Ishikawa (cell line): Measurements from ENCODE around the gene CFAP57.

ENCODE experiments used
- CEBPB ChIP-seq: IDR thresholded peaks from 2 replicates; pipeline ENCODE4 v1.6.1; 2012
- CREB1 ChIP-seq: IDR thresholded peaks from 2 replicates; pipeline ENCODE4 v1.6.1; 2012; ENCODE audit warnings: low read depth
- EGR1 ChIP-seq: IDR thresholded peaks from 2 replicates; pipeline ENCODE4 v1.6.1; 2012
- EP300 ChIP-seq: IDR thresholded peaks from 2 replicates; pipeline ENCODE4 v1.6.1; 2012; ENCODE audit warnings: borderline replicate concordance
- FOXM1 ChIP-seq: IDR thresholded peaks from 2 replicates; pipeline ENCODE4 v1.6.1; 2012; ENCODE audit warnings: low read depth, borderline replicate concordance
- MAX ChIP-seq: IDR thresholded peaks from 2 replicates; pipeline ENCODE4 v1.6.1; 2012
- NFIC ChIP-seq: IDR thresholded peaks from 2 replicates; pipeline ENCODE4 v1.6.1; 2012
- RAD21 ChIP-seq: IDR thresholded peaks from 2 replicates; pipeline ENCODE4 v1.6.1; 2012; ENCODE audit warnings: low read depth
- REST ChIP-seq: IDR thresholded peaks from 2 replicates; pipeline ENCODE4 v1.6.1; 2012; ENCODE audit warnings: low read depth, mild to moderate bottlenecking
- TAF1 ChIP-seq: IDR thresholded peaks from 2 replicates; pipeline ENCODE4 v1.6.1; 2012; ENCODE audit warnings: low read depth, mild to moderate bottlenecking
- TCF12 ChIP-seq: IDR thresholded peaks from 2 replicates; pipeline ENCODE4 v1.6.1; 2012; ENCODE audit warnings: low read depth
- TEAD4 ChIP-seq: IDR thresholded peaks from 2 replicates; pipeline ENCODE4 v1.6.1; 2012
- USF1 ChIP-seq: IDR thresholded peaks from 2 replicates; pipeline ENCODE4 v1.6.1; 2012
- YY1 ChIP-seq: IDR thresholded peaks from 2 replicates; pipeline ENCODE4 v1.6.1; 2012; ENCODE audit warnings: low read depth
- ZBTB7A ChIP-seq: IDR thresholded peaks from 2 replicates; pipeline ENCODE4 v1.6.1; 2012; ENCODE audit warnings: low read depth

The CFAP57 gene

GRCh38 chr1:43266881-43267280 is 94.8 kb downstream of the CFAP57 start:
- TF ChIP-seq MAX = no peak
- TF ChIP-seq YY1 = no peak

GRCh38 chr1:43267291-43267805 is 95.2 kb downstream of the CFAP57 start:
- TF ChIP-seq ZBTB7A (no peak), FOXM1 (no peak), RAD21 (no peak), TAF1 (no peak), EGR1 (no peak), TCF12 (no peak), USF1 (no peak), MAX (no peak), TEAD4 (no peak), REST (no peak), EP300 (no peak), NFIC (no peak), CEBPB (no peak), YY1 (no peak), CREB1 (no peak)

- TF ChIP-seq FOXM1 = no peak
Observed at GRCh38 chr1:43267818-43268425, 95.8 kb downstream of the CFAP57 start.

GRCh38 chr1:43269627-43270375 is 97.7 kb downstream of the CFAP57 start, which contains the start of gene TMEM125:
Gene TMEM125 (plus strand): TSS chr1:43269983. CDS start chr1:43272723, 2,740 bp downstream.
- TF ChIP-seq ZBTB7A = no peak
- TF ChIP-seq CREB1 = no peak
- TF ChIP-seq NFIC = no peak
- TF ChIP-seq TEAD4 = no peak
- TF ChIP-seq YY1 = no peak
- TF ChIP-seq TCF12 = no peak

GRCh38 chr1:43270421-43271095 is 98.4 kb downstream of the CFAP57 start:
- TF ChIP-seq MAX = peak; percentile 75
- TF ChIP-seq TEAD4 = peak; percentile 86
- TF ChIP-seq YY1 = 0 out of 2 replicates have a peak, but pooled peaks have one; percentile 52
- TF ChIP-seq TAF1 = peak; percentile 67; the same call in 1 of the 2 replicates
- no peak; the same call in 1 of the 2 replicates for TF ChIP-seq TCF12
- peak; percentile 42; the same call in 1 of the 2 replicates for TF ChIP-seq USF1

- no peak for TF ChIP-seq TEAD4
Observed at GRCh38 chr1:43271186-43272118, 99.3 kb downstream of the CFAP57 start.

- no peak for TF ChIP-seq NFIC
- TF ChIP-seq TCF12 = no peak
- TF ChIP-seq REST = no peak
- no peak for TF ChIP-seq YY1
- no peak for TF ChIP-seq EGR1
- no peak for TF ChIP-seq ZBTB7A
- TF ChIP-seq MAX = no peak
- no peak for TF ChIP-seq FOXM1
- TF ChIP-seq TEAD4 = no peak
- no peak for TF ChIP-seq CREB1
- no peak for TF ChIP-seq EP300
- TF ChIP-seq RAD21 = no peak
- no peak for TF ChIP-seq USF1
- no peak for TF ChIP-seq CEBPB
- TF ChIP-seq TAF1 = no peak
Observed at GRCh38 chr1:43272161-43272560, 100.0 kb downstream of the CFAP57 start.
